SU-DHL-6 (cell line): ENCODE measurements around the gene DCAF16.

Experiments
- H2AFZ ChIP-seq: fragments of 200-600 bp; sonication (generic); 2 replicates; pipeline ENCODE4 v1.6.1; 2014; ENCODE audit warnings: low read depth, mild to moderate bottlenecking, moderate library complexity, mixed read lengths, antibody characterized with exemption, low read length; ENCODE audit not compliant: severe bottlenecking
- H3F3A ChIP-seq: fragments of 200-600 bp; shearing (Covaris generic); 2 replicates; pipeline ENCODE4 v1.6.0; 2016; ENCODE audit warnings: antibody characterized with exemption, mild to moderate bottlenecking; ENCODE audit not compliant: insufficient read depth
- H3K27ac ChIP-seq: fragments of 200-600 bp; sonication (generic); 2 replicates; pipeline ENCODE4 v1.5.1; 2016; ENCODE audit warnings: low read depth, mild to moderate bottlenecking, low read length, moderate library complexity, mixed read lengths
- H3K27me3 ChIP-seq: fragments of 200-600 bp; sonication (generic), shearing (Covaris generic); 2 replicates; pipeline ENCODE4 v1.6.0; 2014; ENCODE audit warnings: mild to moderate bottlenecking, low read length
- H3K36me3 ChIP-seq: fragments of 200-600 bp; sonication (generic); 2 replicates; pipeline ENCODE4 v1.6.1; 2014; ENCODE audit warnings: mild to moderate bottlenecking, low read length, mixed read lengths
- H3K4me2 ChIP-seq: fragments of 300-600, 200-600 bp; shearing (Covaris generic), sonication (generic); 2 replicates; pipeline ENCODE4 v1.6.0; 2014; ENCODE audit warnings: low read length, low read depth, mild to moderate bottlenecking; ENCODE audit not compliant: poor library complexity, severe bottlenecking
- H3K4me3 ChIP-seq: fragments of 200-600 bp; sonication (generic); 2 replicates; pipeline ENCODE4 v1.5.1; 2014; ENCODE audit warnings: antibody characterized with exemption, low read length, mild to moderate bottlenecking, mixed read lengths; ENCODE audit not compliant: insufficient read depth, poor library complexity, severe bottlenecking
- H3K79me2 ChIP-seq: fragments of 200-600 bp; sonication (generic); 2 replicates; pipeline ENCODE4 v1.6.1; 2014; ENCODE audit warnings: mild to moderate bottlenecking, low read length, moderate library complexity; ENCODE audit not compliant: insufficient read depth
- H3K9ac ChIP-seq: fragments of 200-600 bp; sonication (generic); 2 replicates; pipeline ENCODE4 v1.7.0; 2014; ENCODE audit warnings: mild to moderate bottlenecking, low read length
- H3K9me2 ChIP-seq: fragments of 200-600 bp; sonication (generic); replicated peaks from 2 replicates; pipeline ENCODE4 v1.6.1; 2014; ENCODE audit warnings: low read length; ENCODE audit not compliant: insufficient read depth
- H3K9me3 ChIP-seq: fragments of 200-600 bp; sonication (generic); 2 replicates; pipeline ENCODE4 v1.6.1; 2014; ENCODE audit warnings: low read length, mixed read lengths; ENCODE audit not compliant: insufficient read depth
- H4K20me1 ChIP-seq: fragments of 200-600 bp; sonication (generic); 2 replicates; pipeline ENCODE4 v1.6.1; 2014; ENCODE audit warnings: low read depth, mild to moderate bottlenecking, antibody characterized with exemption, low read length, moderate library complexity, mixed read lengths
- EZH2phosphoT487 ChIP-seq: fragments of 200-600 bp; sonication (generic), shearing (Covaris generic); conservative IDR thresholded peaks from 2 replicates; pipeline ENCODE4 v1.6.1; 2018; ENCODE audit warnings: mild to moderate bottlenecking, antibody characterized with exemption, low read length, moderate library complexity, mixed read lengths
- TF ChIP-seq, protein P1 (sequence below): fragments of 200-600 bp; sonication (generic); IDR thresholded peaks from one replicate; pipeline ENCODE4 v1.5.1; 2017; ENCODE audit warnings: antibody characterized with exemption, mild to moderate bottlenecking, low read length, moderate library complexity; ENCODE audit not compliant: insufficient read depth, poor library complexity, severe bottlenecking

The DCAF16 gene

DNA sequence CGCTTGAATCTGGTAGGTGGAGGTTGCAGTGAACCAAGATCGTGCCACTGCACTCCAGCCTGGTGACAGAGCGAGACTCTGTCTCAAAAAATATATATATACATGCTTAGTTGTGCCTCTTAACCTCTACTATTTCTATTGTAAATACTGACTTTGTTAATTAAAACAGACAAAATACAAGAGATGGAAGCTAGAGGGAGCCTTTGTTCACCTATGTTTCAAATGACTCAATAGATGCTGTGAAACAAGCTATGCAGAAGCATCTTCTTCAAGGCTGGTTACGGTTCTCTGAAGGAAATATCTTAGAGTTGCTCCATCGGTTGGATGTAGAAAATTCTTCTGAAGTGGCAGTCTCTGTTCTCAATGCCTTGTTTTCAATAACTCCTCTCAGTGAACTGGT lies 6.5 kb upstream of the DCAF16 start:
- no peak overlapping the region for H3K4me3 ChIP-seq
- H2AFZ ChIP-seq: no peak overlapping the region
- no peaks in the 10 kb centered on the region for H3K27me3 ChIP-seq
- peaks cover 47% of the 10 kb centered on the region for H4K20me1 ChIP-seq
- H3K27ac ChIP-seq: no peak overlapping the region
- no peaks in the 10 kb centered on the region for H3K9me3 ChIP-seq
- peaks cover 81% of the 10 kb centered on the region for H3K36me3 ChIP-seq
- no peak overlapping the region for H3K9ac ChIP-seq
- H3K9me2 ChIP-seq: no peaks in the 10 kb centered on the region
- peaks cover 77% of the 10 kb centered on the region for H3K79me2 ChIP-seq
- peaks cover 12% of the 10 kb centered on the region for H3F3A ChIP-seq
- no peak overlapping the region for H3K4me2 ChIP-seq
- TF ChIP-seq EZH2phosphoT487: no peak
- TF ChIP-seq, protein P1, sequence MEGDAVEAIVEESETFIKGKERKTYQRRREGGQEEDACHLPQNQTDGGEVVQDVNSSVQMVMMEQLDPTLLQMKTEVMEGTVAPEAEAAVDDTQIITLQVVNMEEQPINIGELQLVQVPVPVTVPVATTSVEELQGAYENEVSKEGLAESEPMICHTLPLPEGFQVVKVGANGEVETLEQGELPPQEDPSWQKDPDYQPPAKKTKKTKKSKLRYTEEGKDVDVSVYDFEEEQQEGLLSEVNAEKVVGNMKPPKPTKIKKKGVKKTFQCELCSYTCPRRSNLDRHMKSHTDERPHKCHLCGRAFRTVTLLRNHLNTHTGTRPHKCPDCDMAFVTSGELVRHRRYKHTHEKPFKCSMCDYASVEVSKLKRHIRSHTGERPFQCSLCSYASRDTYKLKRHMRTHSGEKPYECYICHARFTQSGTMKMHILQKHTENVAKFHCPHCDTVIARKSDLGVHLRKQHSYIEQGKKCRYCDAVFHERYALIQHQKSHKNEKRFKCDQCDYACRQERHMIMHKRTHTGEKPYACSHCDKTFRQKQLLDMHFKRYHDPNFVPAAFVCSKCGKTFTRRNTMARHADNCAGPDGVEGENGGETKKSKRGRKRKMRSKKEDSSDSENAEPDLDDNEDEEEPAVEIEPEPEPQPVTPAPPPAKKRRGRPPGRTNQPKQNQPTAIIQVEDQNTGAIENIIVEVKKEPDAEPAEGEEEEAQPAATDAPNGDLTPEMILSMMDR: peak; percentile 40

DNA sequence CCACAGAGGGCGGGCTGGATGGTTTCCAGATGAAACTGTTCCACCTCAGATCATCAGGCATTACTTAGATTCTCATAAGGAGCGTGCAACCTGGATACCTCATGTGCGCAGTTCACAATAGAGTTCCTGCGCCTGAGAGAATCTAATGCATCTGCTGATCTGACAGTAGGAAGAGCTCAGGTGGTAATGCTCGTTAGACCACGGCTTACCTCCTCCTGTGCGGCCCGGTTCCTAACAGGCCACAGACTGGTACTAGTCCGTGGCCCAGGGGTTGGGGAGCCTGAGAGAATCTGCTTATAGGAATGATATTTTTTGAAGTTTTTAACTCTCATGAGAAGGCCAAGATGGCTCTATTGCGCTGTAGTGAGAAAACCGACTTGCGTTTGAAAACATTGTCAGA lies 5.6 kb upstream of the DCAF16 start:
- Histone ChIP-seq H3K79me2 (peaks cover 81% of the 10 kb centered on the region), H3F3A (peaks cover 12% of the 10 kb centered on the region), H3K9ac (no peak overlapping the region), H3K4me3 (no peak overlapping the region), H3K36me3 (peaks cover 79% of the 10 kb centered on the region), H4K20me1 (peaks cover 47% of the 10 kb centered on the region), H3K9me3 (no peaks in the 10 kb centered on the region), H3K27me3 (no peaks in the 10 kb centered on the region), H3K27ac (no peak overlapping the region), H2AFZ (no peak overlapping the region), H3K9me2 (no peaks in the 10 kb centered on the region), H3K4me2 (no peak overlapping the region)
- TF ChIP-seq EZH2phosphoT487: no peak
- TF ChIP-seq, protein P1: no peak

DNA sequence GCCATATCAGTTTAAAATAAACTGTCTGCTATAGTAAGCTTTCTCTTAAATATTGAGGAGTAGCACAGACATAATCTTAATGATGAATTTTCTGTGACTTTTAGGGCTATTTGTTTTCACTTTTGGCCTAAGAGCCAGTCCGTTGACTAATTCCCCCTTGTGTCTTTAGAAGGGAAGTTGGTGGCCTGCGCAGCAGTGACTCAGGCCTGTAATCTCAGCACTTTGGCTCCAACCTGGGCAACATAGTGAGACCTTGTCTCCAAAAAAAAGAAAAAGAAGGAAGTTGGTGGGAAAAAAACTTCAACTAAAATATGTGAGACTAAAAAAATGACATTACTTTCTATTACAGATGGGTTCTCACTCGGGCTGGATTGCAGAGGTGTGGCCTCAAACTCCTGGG lies 3.6 kb upstream of the DCAF16 start:
- Histone ChIP-seq H3K36me3 (peaks cover 67% of the 10 kb centered on the region), H3K9me3 (no peaks in the 10 kb centered on the region), H2AFZ (no peak overlapping the region)

More for the DNA sequence above, 3.6 kb upstream of the DCAF16 start:
- no peaks in the 10 kb centered on the region for H3K9me2 ChIP-seq
- peaks cover 47% of the 10 kb centered on the region for H4K20me1 ChIP-seq
- H3F3A ChIP-seq: peaks cover 17% of the 10 kb centered on the region
- H3K79me2 ChIP-seq: peaks cover 94% of the 10 kb centered on the region
- H3K4me2 ChIP-seq: peak overlapping the region; percentile 97
- no peaks in the 10 kb centered on the region for H3K27me3 ChIP-seq
- no peak overlapping the region for H3K9ac ChIP-seq
- no peak overlapping the region for H3K27ac ChIP-seq
- H3K4me3 ChIP-seq: no peak overlapping the region
- TF ChIP-seq, protein P1: no peak
- no peak for TF ChIP-seq EZH2phosphoT487
